HL-60 (cell line): ENCODE measurements around the gene SLC7A10.

ENCODE experiments used
- DNase-seq, 2 experiments: peaks; one replicate each; pipeline ENCODE4 v3.0.0-alpha.2; 2010 to 2020; ENCODE audit warnings: low read depth in 1 of 2, low spot score in 1 of 2
- H3K27ac ChIP-seq: fragments of 250-450 bp; sonication (Bioruptor Pico); replicated peaks from 2 replicates; pipeline ENCODE4 v1.5.1; 2020; ENCODE audit warnings: mild to moderate bottlenecking, moderate library complexity
- H3K27me3 ChIP-seq: fragments of 250-450 bp; sonication (Bioruptor Pico); 2 replicates; pipeline ENCODE4 v1.5.1; 2021; ENCODE audit warnings: mild to moderate bottlenecking, moderate library complexity; ENCODE audit not compliant: insufficient read depth, poor library complexity, severe bottlenecking
- H3K4me3 ChIP-seq: replicated peaks from 2 replicates; pipeline ENCODE4 v1.5.1; 2011; ENCODE audit warnings: mild to moderate bottlenecking, control low read depth, low read length; ENCODE audit not compliant: insufficient read depth
- CTCF ChIP-seq: IDR thresholded peaks from one replicate; pipeline ENCODE4 v1.5.1; 2011; ENCODE audit warnings: low read length, control low read depth, inconsistent platforms; ENCODE audit not compliant: insufficient read depth
- GABPA ChIP-seq: IDR thresholded peaks from 2 replicates; pipeline ENCODE4 v1.6.1; 2012; ENCODE audit warnings: low read depth
- POLR2AphosphoS5 ChIP-seq: IDR thresholded peaks from 2 replicates; pipeline ENCODE4 v1.6.1; 2012; ENCODE audit warnings: low read depth
- REST ChIP-seq: IDR thresholded peaks from 2 replicates; pipeline ENCODE4 v1.6.1; 2012; ENCODE audit warnings: low read depth; ENCODE audit not compliant: insufficient replicate concordance
- SPI1 ChIP-seq: IDR thresholded peaks from 2 replicates; pipeline ENCODE4 v1.6.1; 2012; ENCODE audit warnings: low read depth, mild to moderate bottlenecking, borderline replicate concordance

Gene SLC7A10

GRCh38 chr19:33229962-33230361 is 4.3 kb upstream of the SLC7A10 start:
- H3K27me3 ChIP-seq: peaks cover 12% of the 10 kb centered on the region
- H3K27ac ChIP-seq: no peak overlapping the region
- no peak for DNase-seq
- no peak overlapping the region for H3K4me3 ChIP-seq
- TF ChIP-seq SPI1: no peak
- no peak for TF ChIP-seq REST
- TF ChIP-seq POLR2AphosphoS5: no peak
- no peak for TF ChIP-seq CTCF
- no peak for TF ChIP-seq GABPA

- Histone ChIP-seq H3K4me3 (no peak overlapping the region), H3K27ac (no peak overlapping the region), H3K27me3 (peaks cover 16% of the 10 kb centered on the region)
- DNase-seq: no peak
- TF ChIP-seq CTCF: no peak
- TF ChIP-seq POLR2AphosphoS5: no peak
- no peak for TF ChIP-seq SPI1
- no peak for TF ChIP-seq REST
- TF ChIP-seq GABPA: no peak
Observed at GRCh38 chr19:33227870-33228599, 2.4 kb upstream of the SLC7A10 start.

- no peak for TF ChIP-seq SPI1
- no peak for TF ChIP-seq CTCF
- no peak for TF ChIP-seq REST
- no peak for TF ChIP-seq POLR2AphosphoS5
- TF ChIP-seq GABPA: no peak
- no peak overlapping the region for H3K4me3 ChIP-seq
- no peak for DNase-seq
- H3K27me3 ChIP-seq: peaks cover 16% of the 10 kb centered on the region
- no peak overlapping the region for H3K27ac ChIP-seq
Observed at GRCh38 chr19:33227242-33227650, 1.6 kb upstream of the SLC7A10 start.
